ENCODE data around the gene ANTXRL. TPM values are rescaled to one million over a fixed set of nuclear protein-coding genes. Genes with fewer than 3 reads are reported as not detected.
"Not testable (repeated sequence)": the region's sequence is repeated elsewhere in the genome, so short reads cannot be mapped to it uniquely, and the experiment has no call there.

Gene ANTXRL
- total RNA-seq, 1 experiment from 2014 or later, result not detected

DNA sequence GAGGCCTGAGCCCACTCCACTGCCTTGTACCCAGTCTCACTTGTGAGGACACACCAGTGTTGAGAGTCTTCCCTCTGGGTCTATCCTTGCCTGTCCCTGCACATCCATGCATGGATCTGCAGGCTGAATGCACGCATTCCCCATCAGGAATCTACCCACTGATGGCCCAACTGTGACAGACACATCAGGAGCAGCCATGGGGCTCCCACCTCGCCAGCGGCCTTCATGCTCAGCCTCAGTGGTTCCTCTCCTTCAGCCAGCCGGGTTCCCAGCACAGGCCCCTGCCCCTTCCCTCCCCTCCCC, 21.3 kb downstream of the ANTXRL start:
- no peak for DNase-seq (ENCODE audit: low spot score)

DNA sequence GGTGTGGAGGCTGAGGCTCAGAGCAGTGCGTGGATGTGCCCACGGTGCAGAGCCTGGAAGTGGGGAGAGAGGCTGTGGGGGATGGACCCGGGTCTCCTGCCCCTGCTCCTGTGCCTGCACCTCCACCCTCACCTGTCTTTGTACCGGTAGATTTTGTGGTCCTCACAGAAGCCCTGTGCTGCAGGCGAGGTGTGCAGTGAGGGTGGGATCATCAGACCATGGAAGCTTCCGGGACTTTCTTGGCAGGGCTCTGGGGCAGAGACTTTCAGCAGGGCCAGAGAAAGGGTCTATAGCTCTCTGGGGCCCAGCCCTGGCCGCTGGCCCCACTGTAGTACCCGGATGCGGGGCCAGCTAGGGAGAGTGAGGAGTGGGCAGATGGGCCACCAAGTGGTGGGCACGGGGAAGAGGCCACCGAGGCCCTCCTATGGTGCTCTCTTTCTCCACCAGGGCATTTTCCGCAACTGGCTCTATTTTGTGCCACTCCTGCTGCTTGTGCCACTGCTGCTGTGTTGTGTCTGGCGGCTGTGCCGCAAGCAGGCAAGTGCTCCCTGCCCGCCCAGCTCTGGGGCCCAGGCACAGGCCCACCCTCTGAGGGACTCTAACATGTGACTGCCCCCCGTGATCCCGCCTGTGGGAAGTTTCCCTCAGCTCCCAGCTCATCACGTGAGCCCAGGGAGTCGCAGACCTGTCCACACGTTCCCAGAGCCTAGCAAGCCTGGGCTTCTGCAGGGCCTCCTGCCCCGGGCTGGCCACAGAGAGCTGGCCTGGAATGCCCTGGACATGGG, 22.1 kb downstream of the ANTXRL start:
- DNase-seq (ENCODE audit: low spot score), result no peak

DNA sequence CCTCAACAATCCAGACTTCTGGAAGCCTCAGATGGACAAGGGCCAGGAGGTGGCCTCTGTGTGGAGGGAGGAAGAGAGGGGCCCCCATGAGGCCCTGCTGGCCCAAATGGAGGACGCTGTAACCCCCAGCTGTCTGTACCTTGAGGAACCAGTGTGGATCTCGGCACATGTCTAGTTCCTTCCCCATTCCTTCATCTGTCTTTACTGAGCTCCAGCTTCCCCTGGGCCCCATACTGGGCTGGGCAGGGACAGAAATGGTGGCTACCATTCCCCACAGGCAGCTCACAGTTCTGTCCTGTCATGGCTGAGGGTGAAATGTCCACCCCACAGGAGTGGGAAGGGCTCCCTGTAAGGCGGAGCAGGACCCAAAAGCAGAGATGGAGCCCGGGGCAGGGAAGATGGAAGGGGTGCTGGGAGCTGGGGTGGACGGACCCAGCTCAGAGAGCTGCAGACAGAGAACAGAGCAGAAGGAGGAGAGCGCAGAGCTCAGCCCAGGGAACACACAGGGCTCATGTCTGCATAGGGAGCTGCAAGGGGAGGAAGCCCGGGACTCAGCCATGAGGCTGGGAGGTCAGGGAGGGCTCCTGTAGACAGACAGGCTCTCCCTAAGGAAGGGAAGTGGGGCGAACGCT, 22.8 kb downstream of the ANTXRL start:
- DNase-seq (ENCODE audit: low spot score), result no peak

DNA sequence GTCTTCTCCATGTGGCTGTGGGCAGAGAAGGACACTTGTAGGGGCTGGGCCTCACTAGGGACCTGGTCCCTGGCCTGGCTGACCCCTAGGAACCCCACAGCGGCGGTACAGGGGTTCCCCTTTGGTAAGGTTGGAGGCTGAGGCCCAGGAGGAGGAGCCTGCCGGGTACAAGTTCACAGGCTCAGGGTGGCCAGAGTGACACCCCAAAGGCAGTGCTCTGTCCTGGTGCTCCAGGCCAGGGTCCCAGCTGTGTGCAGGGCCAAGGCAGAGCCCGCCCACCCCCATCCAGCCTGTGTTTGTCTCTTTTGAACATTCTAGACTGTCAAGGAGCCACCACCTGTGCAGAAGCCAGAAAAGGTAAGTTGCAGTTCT, 23.3 kb downstream of the ANTXRL start:
- DNase-seq (ENCODE audit: low spot score), result no peak

DNA sequence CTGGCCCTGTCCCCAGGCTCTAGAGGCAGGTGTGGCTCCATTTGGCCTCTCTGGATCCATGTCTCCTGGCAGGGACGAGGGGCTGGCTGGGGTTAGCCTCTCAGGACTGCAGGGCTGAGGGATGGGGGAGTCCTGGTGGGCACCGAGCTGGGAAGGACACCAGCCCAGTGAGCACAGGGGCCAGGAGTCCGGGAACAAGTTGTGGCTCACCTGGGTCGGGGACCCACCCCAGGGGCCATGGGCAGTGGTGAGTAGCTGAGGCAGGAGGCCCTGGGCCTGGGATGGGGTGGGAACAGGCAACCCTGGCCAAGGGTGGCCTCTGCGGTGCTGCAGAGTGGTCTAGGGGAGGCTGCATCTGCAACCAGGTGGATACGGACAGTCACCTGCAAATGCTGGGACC, 24.1 kb downstream of the ANTXRL start:
- no peak for DNase-seq (ENCODE audit: low spot score)

DNA sequence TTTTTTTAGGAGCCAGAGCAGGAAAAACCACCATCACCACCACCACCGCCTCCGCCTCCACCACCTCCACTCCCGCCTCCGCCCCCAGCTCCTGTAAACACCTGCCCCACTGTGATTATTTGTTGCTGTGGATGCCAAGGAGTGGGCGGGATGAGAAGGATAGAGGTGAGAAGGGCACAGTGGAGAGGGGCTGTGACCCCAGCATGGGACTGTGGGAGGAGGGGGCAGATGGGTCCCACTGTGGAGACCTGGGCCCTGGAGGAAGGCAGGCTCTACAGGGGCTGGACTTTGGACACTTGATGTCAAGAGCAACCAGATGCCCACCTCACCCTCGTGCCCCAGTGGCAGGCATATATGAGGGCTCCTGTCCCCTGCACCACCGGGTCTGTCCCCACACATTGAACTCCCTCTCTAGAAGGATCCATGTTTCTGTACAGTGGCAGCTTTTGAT, 24.7 kb downstream of the ANTXRL start:
- DNase-seq (ENCODE audit: low spot score), result no peak

DNA sequence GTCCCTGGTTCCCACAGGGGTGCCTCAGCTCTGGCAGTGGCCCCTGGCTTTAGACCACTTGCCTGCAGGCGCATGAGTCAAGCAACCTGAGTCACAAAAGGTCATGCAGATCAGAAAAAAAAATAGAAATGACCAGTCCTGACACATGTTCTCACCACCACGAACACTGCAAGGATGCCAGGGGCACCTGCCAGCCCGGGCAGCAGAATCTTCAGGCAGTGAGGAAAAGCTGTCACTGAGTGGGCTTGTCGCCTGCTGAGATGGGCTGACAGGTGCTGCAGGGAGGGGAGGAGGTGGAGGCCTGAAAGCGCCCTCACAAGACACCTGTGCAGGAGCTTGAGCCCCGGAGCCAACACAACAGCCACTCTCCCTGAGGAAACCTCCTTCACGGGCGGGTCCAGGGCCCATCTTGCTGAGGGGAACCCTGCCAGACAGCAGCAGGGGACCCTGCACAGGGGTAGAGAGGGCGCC, 25.2 kb downstream of the ANTXRL start:
- DNase-seq (ENCODE audit: low spot score), result not testable (repeated sequence)

DNA sequence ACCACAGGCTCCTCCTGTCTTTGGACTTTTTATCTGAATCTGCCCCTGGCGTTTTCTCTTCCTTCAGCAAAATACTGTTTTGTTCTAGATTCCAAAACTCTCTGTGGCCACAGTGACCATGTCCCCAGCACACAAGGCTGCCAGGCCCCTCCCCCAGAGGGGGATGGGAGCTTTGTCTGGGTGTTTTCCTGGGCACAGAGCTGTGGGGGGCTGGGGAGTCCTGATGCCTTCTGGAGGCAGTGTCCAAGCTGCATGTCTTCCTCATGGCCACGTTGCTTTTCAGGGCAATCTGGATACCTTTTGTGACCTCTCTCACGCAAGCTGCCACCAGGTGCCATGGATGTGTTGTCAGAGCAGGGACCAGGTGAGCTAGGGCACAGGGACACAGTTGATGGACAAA, 26.2 kb downstream of the ANTXRL start:
- DNase-seq (ENCODE audit: low spot score), result no peak

DNA sequence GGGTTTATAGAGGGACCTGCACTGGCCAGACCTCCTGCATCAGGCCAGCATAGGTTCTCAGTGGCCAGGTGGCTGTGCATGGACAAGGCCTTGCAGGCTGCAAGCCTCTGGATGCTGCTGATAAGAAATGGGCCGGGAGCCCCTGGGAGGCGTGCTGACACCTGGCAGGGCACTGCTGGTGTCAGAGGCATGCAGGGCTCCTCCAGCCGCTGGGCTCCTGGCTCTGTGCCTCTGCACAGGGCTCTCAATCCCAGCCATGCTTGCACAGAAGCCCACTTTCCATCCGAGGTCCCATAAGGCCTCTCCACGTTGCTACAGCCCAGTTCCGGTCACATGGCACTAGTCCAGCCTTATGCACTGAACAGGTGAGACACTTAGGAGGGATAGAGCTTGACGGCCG, 27.3 kb downstream of the ANTXRL start:
- DNase-seq (ENCODE audit: low spot score), result no peak

DNA sequence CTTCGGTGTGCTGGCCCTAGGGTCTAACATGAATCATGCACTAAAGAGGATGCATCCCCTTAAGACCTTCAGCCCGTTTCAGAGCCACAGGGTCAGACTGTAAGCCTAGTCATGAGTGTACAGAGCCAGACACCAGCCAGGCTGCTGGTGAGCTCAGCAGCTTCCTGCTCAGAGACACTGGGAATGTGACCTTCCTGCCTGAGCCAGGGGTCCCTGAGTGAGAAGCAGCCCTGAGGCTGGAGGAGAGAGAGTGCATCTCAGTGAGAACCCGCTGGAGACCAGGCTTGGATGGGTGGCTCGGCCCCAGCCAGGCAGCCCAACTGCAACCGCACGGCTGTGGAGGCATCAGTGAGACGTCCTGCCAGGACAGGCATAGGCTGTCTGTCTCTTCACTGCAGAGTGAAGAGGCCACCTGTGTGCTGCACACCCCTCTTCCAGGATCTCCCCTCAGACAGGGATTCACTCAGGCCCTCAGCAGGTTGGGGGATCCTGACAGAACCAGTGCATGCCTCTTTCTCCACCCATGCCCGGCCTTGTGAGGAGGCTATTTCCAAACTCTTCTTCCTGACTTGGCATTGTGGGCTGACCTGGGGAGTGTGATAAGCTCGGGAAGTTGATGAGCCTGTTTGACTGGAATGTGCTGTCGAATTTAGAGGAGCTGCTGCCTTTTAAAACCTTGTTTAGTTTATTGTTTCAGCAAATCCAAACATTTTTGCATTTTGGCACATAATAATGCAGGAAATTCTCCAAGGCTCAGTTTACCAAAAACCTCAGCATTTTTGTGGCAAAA, 28.5 kb downstream of the ANTXRL start:
- not testable (repeated sequence) for DNase-seq (ENCODE audit: low spot score)

DNA sequence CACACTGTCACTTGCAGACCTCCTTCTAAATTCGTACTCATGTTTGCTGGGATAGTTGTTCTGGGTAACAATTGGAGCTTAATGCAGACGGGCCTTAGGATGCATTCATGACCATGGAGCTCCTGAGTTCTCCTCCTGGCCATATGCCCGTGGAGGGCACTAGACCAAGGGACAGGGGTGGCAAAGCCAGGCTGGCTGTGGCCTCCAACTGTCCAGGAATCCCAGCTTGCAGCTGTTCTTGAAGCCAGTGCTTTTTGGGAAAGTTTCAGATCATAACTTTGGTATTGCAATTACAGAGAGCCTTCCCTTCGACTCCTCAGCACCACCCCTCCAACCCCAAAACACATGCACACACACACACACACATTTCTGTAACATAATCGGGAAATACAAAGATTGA, 30.6 kb downstream of the ANTXRL start:
- no peak for DNase-seq (ENCODE audit: low spot score)

DNA sequence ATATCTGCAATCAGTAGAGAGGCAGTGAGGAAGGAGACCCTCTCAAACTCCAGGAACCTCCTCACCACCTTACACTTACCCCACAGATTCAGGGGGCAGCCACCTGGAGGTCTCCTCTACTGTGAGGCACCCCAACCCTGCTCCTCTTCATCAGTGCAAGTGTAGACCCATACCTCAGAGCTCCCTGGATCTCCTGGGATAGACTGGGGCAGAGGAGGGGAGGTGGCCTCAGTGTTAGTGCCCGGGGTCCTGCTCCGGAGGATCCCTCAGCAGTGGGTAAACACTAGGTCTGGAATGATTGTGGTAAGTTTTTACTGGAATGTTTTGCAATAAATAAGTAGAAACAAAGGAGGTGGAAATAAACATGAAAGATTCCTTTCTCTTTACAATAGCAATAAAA, 31.1 kb downstream of the ANTXRL start:
- no peak for DNase-seq (ENCODE audit: low spot score)

DNA sequence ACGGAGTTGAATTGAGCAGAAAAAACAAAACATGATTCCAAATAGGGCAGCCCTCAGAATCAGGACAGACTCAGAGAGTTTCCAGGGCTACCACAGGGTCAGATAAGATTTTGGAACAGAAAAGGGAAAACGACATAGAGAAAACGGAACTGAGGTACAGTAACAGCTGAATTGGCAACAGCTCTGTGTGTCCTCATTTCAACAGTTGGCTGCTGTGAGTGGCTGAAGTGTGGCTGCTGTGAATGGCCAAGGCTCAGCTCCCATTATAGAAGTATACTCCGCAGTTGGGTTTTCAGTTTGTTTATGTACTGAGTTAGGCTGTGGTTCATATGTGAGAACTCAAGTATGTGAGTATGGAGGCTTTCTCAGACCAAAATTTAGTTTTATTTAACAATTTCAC, 32.0 kb downstream of the ANTXRL start:
- no peak for DNase-seq (ENCODE audit: low spot score)

DNA sequence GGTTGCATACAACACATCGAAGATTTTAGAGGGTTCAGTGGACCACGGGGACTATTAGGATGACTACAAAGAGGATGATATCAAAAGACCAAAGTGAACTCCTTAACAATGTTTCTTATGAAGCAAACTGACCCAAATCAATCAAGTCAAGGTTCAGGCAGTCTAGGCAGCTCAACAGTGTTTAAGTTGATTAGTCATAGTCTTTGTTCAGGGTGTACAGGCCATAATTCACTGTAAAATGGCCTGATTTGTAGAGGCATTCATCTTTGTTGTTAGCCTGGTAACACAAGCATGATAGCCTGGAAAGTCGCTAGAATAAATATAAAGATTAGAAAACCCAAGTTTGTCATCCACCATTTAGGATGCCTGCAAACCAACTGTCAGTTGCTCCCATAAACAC, 32.6 kb downstream of the ANTXRL start:
- no peak for DNase-seq (ENCODE audit: low spot score)

DNA sequence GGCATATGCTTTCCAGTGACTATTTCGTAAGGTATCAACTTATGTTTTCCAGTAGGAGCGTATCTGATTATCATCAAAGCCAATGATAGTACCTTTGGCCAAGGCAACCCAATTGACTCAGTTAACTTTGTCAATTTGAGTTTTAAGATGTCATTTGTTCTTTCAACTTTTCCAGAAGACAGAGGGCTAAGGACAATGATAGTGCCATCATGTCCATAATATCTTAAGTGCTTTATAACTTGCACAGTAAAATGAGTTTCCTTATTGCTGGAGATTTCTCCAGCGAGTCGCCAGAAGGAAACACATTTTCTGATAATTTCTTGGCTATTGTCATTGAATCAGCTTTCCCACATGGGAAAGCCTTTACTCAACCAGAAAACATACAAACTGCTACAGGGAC, 35.0 kb downstream of the ANTXRL start:
- no peak for DNase-seq (ENCODE audit: low spot score)

DNA sequence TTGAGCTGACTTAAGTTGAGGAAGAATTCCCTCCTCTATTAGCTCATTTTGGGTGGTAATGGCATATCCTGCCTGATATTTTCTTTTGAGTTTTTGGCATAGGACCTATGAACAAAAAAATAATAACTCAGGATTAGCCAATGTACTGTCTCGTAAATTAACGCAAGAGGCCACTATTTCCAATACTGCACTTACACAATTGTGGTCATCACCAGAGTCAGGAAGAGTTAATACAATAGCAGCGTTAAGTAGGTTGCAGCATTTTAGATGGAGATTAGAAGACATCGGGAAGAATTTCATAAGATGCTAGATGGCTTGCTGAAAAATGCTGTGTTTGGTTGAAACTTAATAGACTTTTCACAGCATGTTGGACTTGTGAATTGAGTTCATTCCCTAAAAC, 36.4 kb downstream of the ANTXRL start:
- DNase-seq (ENCODE audit: low spot score), result no peak

DNA sequence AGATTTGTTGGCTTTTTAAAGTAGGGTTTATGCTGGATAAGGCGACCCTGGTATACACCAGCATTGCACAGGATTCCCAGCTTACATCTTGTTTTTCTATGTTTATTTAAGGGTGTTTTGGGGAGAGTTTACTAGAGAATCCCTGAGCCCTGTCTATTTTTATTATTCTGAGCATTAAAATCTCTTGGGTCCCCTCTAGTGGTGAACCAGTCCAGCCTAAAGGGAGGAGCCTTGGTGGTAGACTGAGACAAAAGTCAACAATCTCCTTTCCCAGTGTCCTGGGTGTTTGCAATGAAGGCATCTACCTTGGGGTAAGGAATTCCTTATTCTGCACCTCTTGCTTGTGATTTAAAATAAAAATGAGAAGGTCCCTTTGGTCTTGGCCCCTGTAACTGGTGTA, 38.2 kb downstream of the ANTXRL start:
- no peak for DNase-seq (ENCODE audit: low spot score)

DNA sequence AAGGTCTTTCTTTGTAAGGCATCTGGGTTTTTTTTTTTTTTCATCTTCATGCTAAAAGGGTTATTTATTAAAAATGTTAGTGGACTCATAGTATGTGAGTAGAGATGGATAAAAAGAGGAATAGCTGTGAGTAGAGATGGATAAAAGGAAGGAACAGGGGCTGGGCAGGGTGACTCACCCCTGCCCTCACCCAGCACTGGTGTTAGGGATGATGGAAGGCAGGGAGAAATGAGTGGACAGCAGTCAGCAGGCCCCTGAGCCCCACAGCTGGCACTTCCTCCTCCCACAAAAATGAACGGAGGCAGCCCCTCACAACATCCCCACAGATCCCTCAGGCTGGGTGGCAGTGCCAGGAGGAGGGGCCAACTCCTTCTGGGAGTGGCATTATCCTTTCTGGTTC, 39.3 kb downstream of the ANTXRL start:
- no peak for DNase-seq (ENCODE audit: low spot score)

DNA sequence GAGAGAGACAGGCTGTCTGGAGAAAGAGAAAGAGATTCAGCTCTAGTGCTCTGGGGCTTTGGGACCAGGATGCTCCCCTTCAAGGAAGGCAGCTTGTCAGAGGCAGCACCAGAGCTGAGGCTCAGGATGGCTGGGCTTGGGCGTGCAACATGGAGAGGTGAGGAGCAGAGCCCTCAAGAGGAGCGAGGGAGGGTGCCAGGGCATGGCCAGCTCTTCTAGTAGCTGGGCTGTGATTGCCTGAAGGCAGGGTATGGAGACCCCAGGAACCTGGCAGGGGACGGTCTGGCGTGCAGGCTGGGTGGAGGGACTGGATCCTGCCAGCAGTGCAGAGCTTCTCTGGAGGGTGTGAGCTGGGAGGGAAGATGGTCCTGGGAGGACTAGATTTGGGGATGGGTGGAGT, 40.2 kb downstream of the ANTXRL start:
- no peak for DNase-seq (ENCODE audit: low spot score)

DNA sequence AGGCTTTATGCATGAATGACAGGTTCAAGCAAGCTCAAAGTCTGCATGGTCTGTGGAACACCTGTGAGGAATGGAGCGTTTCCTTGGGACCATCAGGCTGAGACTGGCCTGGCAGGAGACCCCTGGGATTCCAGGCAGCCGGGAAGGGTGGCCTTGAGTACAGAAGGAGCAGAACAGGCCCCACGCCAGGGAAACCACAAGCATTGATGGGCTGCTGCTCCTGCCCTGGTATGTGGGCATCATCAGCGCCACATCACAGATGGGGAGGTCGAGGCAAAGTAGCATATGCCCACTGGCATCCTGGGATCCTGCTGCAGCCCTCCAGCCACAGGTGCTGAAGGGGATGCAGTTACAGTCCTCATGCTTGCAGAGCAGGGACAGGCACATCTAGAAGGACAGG, 40.9 kb downstream of the ANTXRL start:
- no peak for DNase-seq (ENCODE audit: low spot score)

DNA sequence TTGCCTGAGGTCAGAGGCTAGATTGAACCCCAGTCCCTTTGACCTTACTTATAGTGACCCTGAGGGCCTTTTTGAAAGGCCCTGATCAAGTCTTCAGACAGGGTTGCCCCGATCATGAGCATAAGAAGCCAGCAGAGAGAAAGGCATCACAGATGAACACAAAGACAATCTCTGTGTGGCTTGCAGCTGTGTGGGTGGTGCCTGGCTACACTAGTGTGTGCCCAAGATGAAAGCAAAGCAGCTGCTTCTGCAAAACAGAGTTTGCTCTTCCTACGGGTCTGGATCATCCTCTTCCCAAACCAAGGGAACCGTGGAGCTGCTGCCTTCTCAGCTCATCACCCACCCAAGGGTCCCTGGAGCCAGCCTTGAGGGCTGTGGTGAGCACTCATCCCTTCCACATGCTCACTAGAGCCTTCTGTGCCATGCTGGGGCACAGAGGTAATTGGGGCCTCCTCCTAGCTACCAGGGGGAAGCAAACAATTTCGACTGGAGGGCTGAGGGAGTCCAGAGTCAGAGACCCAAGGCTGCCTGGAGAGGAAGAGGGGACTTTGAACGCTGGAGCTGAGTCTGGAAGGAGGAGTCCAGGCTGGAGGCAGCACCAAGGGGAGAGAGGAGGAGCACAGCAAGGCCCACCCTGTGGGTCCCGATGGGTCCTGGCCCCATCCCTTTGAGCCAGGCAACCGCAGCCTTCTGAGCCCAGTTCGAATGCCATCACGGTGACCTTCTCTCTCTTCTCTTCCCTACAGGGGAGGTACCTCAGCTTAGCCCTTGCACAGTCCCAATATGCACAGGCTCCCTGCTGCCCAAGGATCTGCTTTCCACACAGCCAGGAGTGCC, 42.3 kb downstream of the ANTXRL start:
- DNase-seq (ENCODE audit: low spot score), result no peak

DNA sequence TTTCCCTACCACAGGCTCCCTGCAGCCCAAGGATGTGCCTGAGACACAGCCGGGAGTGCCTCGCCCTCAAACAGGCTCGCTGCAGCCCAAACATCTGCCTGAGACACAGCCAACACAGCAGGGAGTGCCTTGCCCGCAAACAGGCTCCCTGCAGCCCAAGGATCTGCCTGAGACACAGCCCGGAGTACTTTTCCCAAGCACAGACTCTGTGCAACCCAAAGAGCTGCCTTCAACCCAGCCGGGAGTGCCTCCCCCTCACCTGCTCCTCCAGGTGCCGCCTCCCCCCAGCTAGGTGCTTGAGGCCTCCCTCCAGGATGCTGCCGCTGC, 42.9 kb downstream of the ANTXRL start:
- no peak for DNase-seq (ENCODE audit: low spot score)
